ENCODE data around the gene CREB5. TPM values are rescaled to one million over a fixed set of nuclear protein-coding genes. Genes with fewer than 3 reads are reported as not detected.
"Not testable (repeated sequence)": the region's sequence is repeated elsewhere in the genome, so short reads cannot be mapped to it uniquely, and the experiment has no call there.

The CREB5 gene
- total RNA-seq, 1 experiment from 2014 or later: 40.5 TPM

- CTCF ChIA-PET: interaction anchor here (0.9 to 4.1 kb wide), 3 partner anchors 13 to 311 kb away, joined by 3 to 16 read pairs (median 14); no protein-coding TSS in a partner anchor
- intact Hi-C loops (cut with micrococcal nuclease): loop anchor here (10.0 kb wide), 1 partner anchor 75 kb away; no protein-coding TSS in a partner anchor
Measured at GRCh38 chr7:28609608-28610007, 197.3 kb downstream of the CREB5 start.

GRCh38 chr7:28611399-28611897, 199.1 kb downstream of the CREB5 start:
- peaks cover 18% of the 10 kb centered on the region for H3K4me1 Mint-ChIP-seq (ENCODE audit: insufficient read depth, unreplicated experiment)
- intact Hi-C loops (cut with micrococcal nuclease): loop anchor here (10.0 kb wide), 1 partner anchor 77 kb away; no protein-coding TSS in a partner anchor
- not testable (repeated sequence) for H3K9me3 Mint-ChIP-seq (ENCODE audit: unreplicated experiment); BruUV-seq (replicated peaks); DNase-seq (ENCODE audit: unreplicated experiment); H3K27me3 Mint-ChIP-seq (ENCODE audit: insufficient read depth, unreplicated experiment); H3K36me3 Mint-ChIP-seq (ENCODE audit: insufficient read depth, unreplicated experiment); H3K4me3 Mint-ChIP-seq (ENCODE audit: unreplicated experiment)
- H3K27ac Mint-ChIP-seq (ENCODE audit: low read depth, unreplicated experiment): peak overlapping the region; percentile 65
- CTCF ChIA-PET: interaction anchor here (0.6 to 4.1 kb wide), 5 partner anchors 18 to 313 kb away, joined by 3 to 16 read pairs (median 5); no protein-coding TSS in a partner anchor
- POLR2A ChIA-PET: interaction anchor here (0.6 to 1.6 kb wide), 9 partner anchors 23 to 310 kb away, joined by 3 to 8 read pairs (median 3); partner anchors contain the start of gene CREB5

More at GRCh38 chr7:28609608-28610007, 197.3 kb downstream of the CREB5 start:
- no TSS peak for BruUV-seq (replicated peaks)
- H3K4me3 Mint-ChIP-seq (ENCODE audit: unreplicated experiment): no peak overlapping the region
- H3K36me3 Mint-ChIP-seq (ENCODE audit: insufficient read depth, unreplicated experiment): no peaks in the 10 kb centered on the region
- peaks cover 18% of the 10 kb centered on the region for H3K4me1 Mint-ChIP-seq (ENCODE audit: insufficient read depth, unreplicated experiment)
- H3K27ac Mint-ChIP-seq (ENCODE audit: low read depth, unreplicated experiment): no peak overlapping the region
- POLR2A ChIA-PET: no interaction called here
- no peak for TF ChIP-seq CTCF (IDR thresholded peaks at IDR 0.05; ENCODE audit: unreplicated experiment)
- no peak for DNase-seq (ENCODE audit: unreplicated experiment)
- no peaks in the 10 kb centered on the region for H3K9me3 Mint-ChIP-seq (ENCODE audit: unreplicated experiment)
- no peaks in the 10 kb centered on the region for H3K27me3 Mint-ChIP-seq (ENCODE audit: insufficient read depth, unreplicated experiment)

GRCh38 chr7:28613262-28613661, 200.9 kb downstream of the CREB5 start:
- peak; percentile 46 for DNase-seq (ENCODE audit: unreplicated experiment)
- intact Hi-C loops (cut with micrococcal nuclease): loop anchor here (10.0 kb wide), 1 partner anchor 78 kb away; no protein-coding TSS in a partner anchor
- Mint-ChIP-seq H3K9me3 (ENCODE audit: unreplicated experiment) (no peaks in the 10 kb centered on the region), H3K27ac (ENCODE audit: low read depth, unreplicated experiment) (no peak overlapping the region), H3K36me3 (ENCODE audit: insufficient read depth, unreplicated experiment) (no peaks in the 10 kb centered on the region), H3K4me3 (ENCODE audit: unreplicated experiment) (no peak overlapping the region), H3K27me3 (ENCODE audit: insufficient read depth, unreplicated experiment) (no peaks in the 10 kb centered on the region), H3K4me1 (ENCODE audit: insufficient read depth, unreplicated experiment) (peaks cover 18% of the 10 kb centered on the region)
- POLR2A ChIA-PET: interaction anchor here (0.7 to 1.1 kb wide), 2 partner anchors 19 to 314 kb away, joined by 3 to 4 read pairs; no protein-coding TSS in a partner anchor
- BruUV-seq (replicated peaks): no TSS peak
- TF ChIP-seq CTCF (IDR thresholded peaks at IDR 0.05; ENCODE audit: unreplicated experiment): no peak
- CTCF ChIA-PET: interaction anchor here (0.6 to 1.2 kb wide), 2 partner anchors 10 to 220 kb away, joined by 3 to 5 read pairs; no protein-coding TSS in a partner anchor

GRCh38 chr7:28615091-28615490, 202.8 kb downstream of the CREB5 start:
- no peaks in the 10 kb centered on the region for H3K27me3 Mint-ChIP-seq (ENCODE audit: insufficient read depth, unreplicated experiment)
- H3K9me3 Mint-ChIP-seq (ENCODE audit: unreplicated experiment): no peaks in the 10 kb centered on the region
- CTCF ChIA-PET: interaction anchor here (0.8 to 1.6 kb wide), 2 partner anchors 316 to 318 kb away, joined by 3 to 4 read pairs; no protein-coding TSS in a partner anchor
- no TSS peak for BruUV-seq (replicated peaks)
- no peaks in the 10 kb centered on the region for H3K36me3 Mint-ChIP-seq (ENCODE audit: insufficient read depth, unreplicated experiment)
- POLR2A ChIA-PET: interaction anchor here (1.0 kb wide), 1 partner anchor 313 kb away, joined by 3 read pairs; no protein-coding TSS in a partner anchor
- peaks cover 11% of the 10 kb centered on the region for H3K4me1 Mint-ChIP-seq (ENCODE audit: insufficient read depth, unreplicated experiment)
- no peak for TF ChIP-seq CTCF (IDR thresholded peaks at IDR 0.05; ENCODE audit: unreplicated experiment)
- H3K27ac Mint-ChIP-seq (ENCODE audit: low read depth, unreplicated experiment): no peak overlapping the region
- H3K4me3 Mint-ChIP-seq (ENCODE audit: unreplicated experiment): no peak overlapping the region
- no peak for DNase-seq (ENCODE audit: unreplicated experiment)
- intact Hi-C loops (cut with micrococcal nuclease): loop anchor here (10.0 kb wide), 1 partner anchor 80 kb away; no protein-coding TSS in a partner anchor
